ENCODE measurements around the gene VRK3.

GRCh38 chr19:49983645-49984229 lies 41.4 kb downstream of the VRK3 start:
- TF ChIP-seq POLR2A (IDR thresholded peaks at IDR 0.05) (no peak), CTCF (IDR thresholded peaks at IDR 0.05) (peak; percentile 86 to 92 (median 91))

Measured in testis (tissue), 2 donors.